Activated CD4-positive, alpha-beta memory T cell treated with anti-CD3 and anti-CD28 coated beads, Interleukin-2, amount 10 ng/mL, durations not matched to agents 7 days and 5 days (primary cell): ENCODE results near the gene ELL. TPM values are rescaled to one million over a fixed set of nuclear protein-coding genes. Genes with fewer than 3 reads are reported as not detected.

Source experiments
- CTCF ChIA-PET: fragments of 350-600 bp; sonication (Branson Sonifier 250); formaldehyde crosslinking; loops from one replicate; lab custom pipeline; 2021; ENCODE audit warnings: antibody characterized with exemption, inconsistent platforms; lab: Charles Lee
- POLR2A ChIA-PET: fragments of 350-600 bp; sonication (Branson Sonifier 250); formaldehyde crosslinking; loops from one replicate; lab custom pipeline; 2021; ENCODE audit warnings: antibody characterized with exemption; lab: Charles Lee
- DNase-seq: peaks from one replicate; pipeline ENCODE4 v3.0.0-alpha.2; 2020
- H3K27ac Mint-ChIP-seq: one replicate; pipeline ENCODE4 v1.8.0; 2021; ENCODE audit warnings: mild to moderate bottlenecking, mixed read lengths
- H3K27me3 Mint-ChIP-seq: one replicate; pipeline ENCODE4 v1.8.0; 2021; ENCODE audit warnings: mixed read lengths
- H3K36me3 Mint-ChIP-seq: one replicate; pipeline ENCODE4 v1.8.0; 2021; ENCODE audit warnings: low read depth, mixed read lengths
- H3K4me1 Mint-ChIP-seq: one replicate; pipeline ENCODE4 v1.8.0; 2021; ENCODE audit warnings: mixed read lengths
- H3K4me3 Mint-ChIP-seq: one replicate; pipeline ENCODE4 v1.8.0; 2021; ENCODE audit warnings: mild to moderate bottlenecking, mixed read lengths
- H3K9me3 Mint-ChIP-seq: one replicate; pipeline ENCODE4 v1.8.0; 2021; ENCODE audit warnings: mixed read lengths
- total RNA-seq, 2 experiments: library from RNA; stranded (reverse); gene quantifications; one replicate each; pipeline ENCODE4 v1.2.3, GENCODE V29; 2021

Gene ELL
- total RNA-seq, 2 experiments from 2014 or later = 26.2 to 26.3 TPM

DNA sequence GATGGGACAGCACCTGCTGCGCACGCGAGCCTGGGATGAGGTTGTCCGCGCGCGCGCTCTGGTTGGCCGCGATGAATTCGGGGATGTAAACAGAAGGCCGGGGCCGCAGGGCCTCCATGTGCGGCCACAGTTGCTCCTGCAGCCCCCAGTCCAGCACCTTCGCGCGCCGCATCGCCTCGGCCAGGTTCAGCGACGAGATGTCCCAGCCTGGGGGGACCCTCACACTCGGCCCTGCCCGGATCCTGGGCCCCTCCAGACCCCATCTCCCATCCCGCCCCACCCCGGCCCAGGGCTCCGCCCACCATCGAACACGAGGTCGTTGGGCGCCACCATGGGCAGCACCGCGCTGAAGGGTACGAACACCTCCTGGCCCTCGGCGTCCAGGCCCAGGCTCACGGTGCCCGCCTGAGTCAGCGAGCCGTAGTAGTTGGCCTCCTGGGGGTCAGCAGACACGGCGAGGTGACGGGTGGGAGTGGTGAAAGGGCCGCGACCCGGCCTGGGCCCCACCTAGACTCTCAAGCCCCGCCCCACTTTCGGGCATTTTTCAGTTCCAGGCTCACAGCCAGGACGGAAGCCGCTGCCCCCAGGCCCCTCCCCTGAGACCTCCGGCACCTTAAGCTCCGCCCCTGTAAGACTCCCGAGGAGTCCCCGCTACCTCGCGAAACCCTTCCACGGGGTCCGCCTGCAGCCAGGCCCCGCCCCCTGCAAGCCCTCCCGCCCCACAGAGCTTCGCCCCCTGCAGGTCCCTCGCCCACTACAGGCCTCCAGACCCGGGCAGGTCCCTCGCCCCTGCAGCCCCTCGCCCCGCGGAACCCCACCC is 85.0 kb downstream of the ELL start:
- peak; percentile 70 for DNase-seq
- ChIA-PET CTCF (no interaction called here), POLR2A (interaction anchor here (0.9 to 1.6 kb wide), 4 partner anchors 14 to 121 kb away, joined by 3 to 10 read pairs (median 5); partner anchors contain the start of gene KXD1)
- Mint-ChIP-seq H3K27me3 (no peaks in the 10 kb centered on the region), H3K4me1 (peaks cover 37% of the 10 kb centered on the region), H3K36me3 (peaks cover 28% of the 10 kb centered on the region), H3K27ac (no peak overlapping the region), H3K9me3 (no peaks in the 10 kb centered on the region), H3K4me3 (peak overlapping the region; percentile 57)

DNA sequence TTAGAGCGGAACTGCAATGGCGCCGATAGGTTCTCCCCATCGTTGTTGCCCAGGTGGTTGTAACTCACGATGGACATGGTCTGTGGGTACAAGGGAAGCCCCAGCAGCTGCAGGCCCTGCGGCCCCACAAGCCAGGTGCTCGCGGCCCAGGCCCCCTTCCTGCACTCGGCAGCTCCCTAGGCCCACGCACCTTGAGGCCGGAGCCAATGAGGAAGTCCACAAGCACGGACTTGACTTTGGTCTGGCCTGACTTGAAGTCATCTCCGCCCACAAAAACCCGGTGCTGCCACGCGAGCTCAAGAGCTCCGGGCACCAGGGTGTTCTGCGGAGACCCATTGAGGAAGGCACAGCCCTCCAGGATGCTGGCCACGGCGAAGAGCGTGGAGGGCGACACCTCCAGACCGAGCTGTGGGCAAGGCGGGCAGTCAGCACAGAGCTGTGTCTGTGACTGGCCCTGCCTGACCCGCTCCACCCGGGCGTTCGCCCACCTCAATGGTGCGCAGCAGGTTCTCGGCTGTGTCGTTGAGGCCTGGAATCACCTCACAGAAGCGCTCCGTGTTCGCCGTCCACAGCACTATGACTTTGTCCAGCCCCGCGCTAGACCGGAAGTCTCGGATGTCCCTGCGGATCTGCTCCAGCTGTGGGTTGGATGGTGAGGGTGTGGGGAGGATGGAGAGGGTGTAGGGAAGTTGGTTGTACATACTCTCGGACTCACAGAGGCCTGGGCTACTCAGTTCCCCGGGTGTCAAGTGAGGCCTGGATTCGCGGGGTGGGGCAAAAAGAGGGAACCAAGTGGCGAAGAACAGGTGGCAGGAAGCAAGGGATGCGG is 85.8 kb downstream of the ELL start:
- peaks cover 32% of the 10 kb centered on the region for H3K4me1 Mint-ChIP-seq
- H3K9me3 Mint-ChIP-seq = no peaks in the 10 kb centered on the region
- POLR2A ChIA-PET = interaction anchor here (1.5 to 1.6 kb wide), 3 partner anchors 13 to 121 kb away, joined by 3 to 10 read pairs (median 5); partner anchors contain the start of gene KXD1
- no peak overlapping the region for H3K27ac Mint-ChIP-seq
- no peak for DNase-seq
- no peaks in the 10 kb centered on the region for H3K27me3 Mint-ChIP-seq
- peaks cover 30% of the 10 kb centered on the region for H3K36me3 Mint-ChIP-seq
- H3K4me3 Mint-ChIP-seq = peak overlapping the region; percentile 57
- CTCF ChIA-PET = no interaction called here

GRCh38 chr19:18435178-18435841 is 86.6 kb downstream of the ELL start:
- Mint-ChIP-seq H3K4me1 (peaks cover 30% of the 10 kb centered on the region), H3K4me3 (no peak overlapping the region), H3K27me3 (no peaks in the 10 kb centered on the region), H3K36me3 (peaks cover 27% of the 10 kb centered on the region), H3K9me3 (no peaks in the 10 kb centered on the region), H3K27ac (no peak overlapping the region)
- ChIA-PET CTCF (no interaction called here), POLR2A (interaction anchor here (0.8 to 1.5 kb wide), 3 partner anchors 12 to 16 kb away, joined by 3 to 10 read pairs (median 5); partner anchors contain the start of gene SSBP4)
- DNase-seq = no peak

DNA sequence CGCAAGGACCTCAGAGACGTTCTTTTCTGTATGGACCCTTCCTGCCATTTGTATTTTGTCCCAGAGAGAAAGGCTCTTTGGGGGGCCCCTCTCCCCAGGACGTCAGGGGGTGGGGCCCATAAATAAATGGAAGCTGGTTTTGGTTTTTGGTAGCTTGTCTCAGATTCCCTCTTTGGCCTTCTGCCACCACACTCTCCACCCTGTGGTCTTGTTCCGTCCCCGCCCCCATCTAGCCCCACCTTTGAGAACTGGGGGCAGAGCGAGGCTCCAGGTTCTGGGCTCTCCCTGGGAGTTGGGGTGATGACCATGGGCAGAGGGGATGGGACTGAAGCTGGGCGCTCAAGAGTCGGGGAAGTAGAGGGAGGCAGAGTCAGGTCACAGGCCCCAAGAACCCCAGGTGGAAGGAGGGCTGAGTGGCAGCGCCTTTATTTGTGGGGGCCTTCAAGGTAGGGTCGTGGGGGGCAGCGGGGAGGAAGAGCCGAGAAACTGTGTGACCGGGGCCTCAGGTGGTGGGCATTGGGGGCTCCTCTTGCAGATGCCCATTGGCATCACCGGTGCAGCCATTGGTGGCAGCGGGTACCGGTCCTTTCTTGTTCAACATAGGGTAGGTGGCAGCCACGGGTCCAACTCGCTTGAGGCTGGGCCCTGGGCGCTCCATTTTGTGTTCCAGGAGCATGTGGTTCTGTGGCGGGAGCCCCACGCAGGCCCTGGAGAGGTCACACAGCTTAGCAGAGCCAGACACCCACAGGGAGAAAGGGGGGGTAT is 87.3 kb downstream of the ELL start:
- Mint-ChIP-seq H3K27ac (no peak overlapping the region), H3K4me1 (peaks cover 35% of the 10 kb centered on the region), H3K9me3 (no peaks in the 10 kb centered on the region), H3K4me3 (peak overlapping the region; percentile 8), H3K36me3 (peaks cover 28% of the 10 kb centered on the region), H3K27me3 (no peaks in the 10 kb centered on the region)
- DNase-seq = no peak
- ChIA-PET CTCF (interaction anchor here (0.5 to 1.0 kb wide), 2 partner anchors 130 to 1171 kb away, joined by 3 read pairs; no protein-coding TSS in a partner anchor), POLR2A (interaction anchor here (0.8 to 1.5 kb wide), 2 partner anchors 14 to 15 kb away, joined by 3 to 5 read pairs; partner anchors contain the start of gene SSBP4)

GRCh38 chr19:18433735-18434398 is 88.0 kb downstream of the ELL start:
- no peak for DNase-seq
- H3K27ac Mint-ChIP-seq = no peak overlapping the region
- POLR2A ChIA-PET = no interaction called here
- CTCF ChIA-PET = interaction anchor here (0.5 to 1.0 kb wide), 2 partner anchors 129 to 1172 kb away, joined by 3 read pairs; no protein-coding TSS in a partner anchor
- H3K4me1 Mint-ChIP-seq = peaks cover 39% of the 10 kb centered on the region
- H3K4me3 Mint-ChIP-seq = no peak overlapping the region
- no peaks in the 10 kb centered on the region for H3K27me3 Mint-ChIP-seq
- no peaks in the 10 kb centered on the region for H3K9me3 Mint-ChIP-seq
- peaks cover 28% of the 10 kb centered on the region for H3K36me3 Mint-ChIP-seq

- CTCF ChIA-PET = no interaction called here
- Mint-ChIP-seq H3K36me3 (peaks cover 28% of the 10 kb centered on the region), H3K27me3 (no peaks in the 10 kb centered on the region), H3K4me3 (no peak overlapping the region), H3K4me1 (peaks cover 44% of the 10 kb centered on the region), H3K27ac (no peak overlapping the region), H3K9me3 (no peaks in the 10 kb centered on the region)
- POLR2A ChIA-PET = interaction anchor here (1.5 to 3.2 kb wide), 2 partner anchors 10 to 14 kb away, joined by 5 to 17 read pairs; partner anchors contain the start of gene SSBP4
- no peak for DNase-seq
Observed at GRCh38 chr19:18433015-18433691, 88.7 kb downstream of the ELL start.

GRCh38 chr19:18432275-18433014 is 89.4 kb downstream of the ELL start:
- Mint-ChIP-seq H3K27me3 (no peaks in the 10 kb centered on the region), H3K27ac (no peak overlapping the region), H3K9me3 (no peaks in the 10 kb centered on the region), H3K4me1 (peaks cover 41% of the 10 kb centered on the region), H3K4me3 (no peak overlapping the region), H3K36me3 (peaks cover 28% of the 10 kb centered on the region)
- ChIA-PET CTCF (interaction anchor here (0.9 kb wide), 1 partner anchor 13 kb away, joined by 3 read pairs; the partner anchor contains the start of gene SSBP4), POLR2A (interaction anchor here (1.2 to 3.2 kb wide), 3 partner anchors 10 to 18 kb away, joined by 3 to 17 read pairs (median 5); partner anchors contain the start of gene SSBP4)
- no peak for DNase-seq

DNA sequence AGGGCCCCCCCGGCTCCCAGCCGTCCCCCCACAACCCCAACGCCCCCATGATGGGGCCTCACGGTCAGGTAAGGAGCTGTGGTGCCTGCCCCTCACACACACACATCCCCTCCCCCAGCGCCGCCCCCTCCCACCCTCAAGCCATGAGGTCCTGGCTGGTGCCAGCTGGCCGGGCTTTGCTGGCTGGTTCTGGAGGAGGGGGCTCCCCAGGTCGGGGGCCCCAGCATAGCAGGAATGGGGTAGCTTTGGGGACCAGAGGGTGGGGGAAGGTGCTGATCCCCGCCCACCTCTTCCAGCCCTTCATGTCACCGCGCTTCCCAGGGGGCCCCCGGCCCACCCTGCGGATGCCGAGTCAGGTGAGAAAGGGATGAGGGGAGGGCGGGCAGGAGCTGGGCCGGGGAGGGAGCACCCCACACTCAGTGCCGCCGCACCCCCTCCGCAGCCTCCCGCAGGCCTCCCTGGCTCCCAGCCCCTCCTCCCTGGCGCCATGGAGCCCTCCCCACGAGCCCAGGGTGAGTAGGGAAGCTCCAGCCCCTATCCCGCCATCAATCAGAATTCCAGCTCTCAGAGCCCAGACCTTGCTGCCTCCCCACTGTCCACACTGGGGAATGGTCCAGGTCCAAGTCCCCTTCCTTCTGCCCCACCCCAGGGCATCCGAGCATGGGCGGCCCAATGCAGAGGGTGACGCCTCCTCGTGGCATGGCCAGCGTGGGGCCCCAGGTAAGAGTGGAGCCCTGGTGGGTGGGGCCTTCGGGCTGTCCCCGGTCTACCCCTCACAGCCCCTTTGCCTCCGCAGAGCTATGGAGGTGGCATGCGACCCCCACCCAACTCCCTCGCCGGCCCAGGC is 90.3 kb downstream of the ELL start:
- DNase-seq = no peak
- Mint-ChIP-seq H3K27ac (no peak overlapping the region), H3K4me1 (peaks cover 40% of the 10 kb centered on the region), H3K9me3 (no peaks in the 10 kb centered on the region), H3K27me3 (no peaks in the 10 kb centered on the region), H3K36me3 (peaks cover 28% of the 10 kb centered on the region), H3K4me3 (no peak overlapping the region)
- ChIA-PET CTCF (interaction anchor here (0.9 kb wide), 1 partner anchor 12 kb away, joined by 3 read pairs; the partner anchor contains the start of gene SSBP4), POLR2A (interaction anchor here (1.0 to 3.2 kb wide), 4 partner anchors 9 to 17 kb away, joined by 3 to 17 read pairs (median 4); partner anchors contain the start of gene SSBP4)

- DNase-seq = no peak
- Mint-ChIP-seq H3K9me3 (no peaks in the 10 kb centered on the region), H3K36me3 (peaks cover 20% of the 10 kb centered on the region), H3K4me3 (no peak overlapping the region), H3K27me3 (no peaks in the 10 kb centered on the region), H3K27ac (peak overlapping the region; percentile 69), H3K4me1 (peaks cover 37% of the 10 kb centered on the region)
- ChIA-PET POLR2A (interaction anchor here (1.0 to 3.2 kb wide), 2 partner anchors 8 to 13 kb away, joined by 4 to 17 read pairs; no protein-coding TSS in a partner anchor), CTCF (no interaction called here)
Observed at GRCh38 chr19:18430417-18431144, 91.3 kb downstream of the ELL start.
